Inflammatory macrophage treated with lipopolysaccharide for 1 hour (primary cell): ENCODE measurements around the gene TLE1.
"Not testable (repeated sequence)": the region's sequence is repeated elsewhere in the genome, so short reads cannot be mapped to it uniquely, and the experiment has no call there.

ENCODE experiments used
- DNase-seq, 2 donors: peaks; one replicate each; pipeline ENCODE4 v3.0.0-alpha.2; 2020 to 2022

The TLE1 gene

GRCh38 chr9:81689343-81690175 is at the start of gene TLE1:
Gene TLE1 (minus strand): TSS chr9:81689547. CDS start chr9:81688240, 1,307 bp downstream.
- peak; percentile 97 to 99 for DNase-seq

DNA sequence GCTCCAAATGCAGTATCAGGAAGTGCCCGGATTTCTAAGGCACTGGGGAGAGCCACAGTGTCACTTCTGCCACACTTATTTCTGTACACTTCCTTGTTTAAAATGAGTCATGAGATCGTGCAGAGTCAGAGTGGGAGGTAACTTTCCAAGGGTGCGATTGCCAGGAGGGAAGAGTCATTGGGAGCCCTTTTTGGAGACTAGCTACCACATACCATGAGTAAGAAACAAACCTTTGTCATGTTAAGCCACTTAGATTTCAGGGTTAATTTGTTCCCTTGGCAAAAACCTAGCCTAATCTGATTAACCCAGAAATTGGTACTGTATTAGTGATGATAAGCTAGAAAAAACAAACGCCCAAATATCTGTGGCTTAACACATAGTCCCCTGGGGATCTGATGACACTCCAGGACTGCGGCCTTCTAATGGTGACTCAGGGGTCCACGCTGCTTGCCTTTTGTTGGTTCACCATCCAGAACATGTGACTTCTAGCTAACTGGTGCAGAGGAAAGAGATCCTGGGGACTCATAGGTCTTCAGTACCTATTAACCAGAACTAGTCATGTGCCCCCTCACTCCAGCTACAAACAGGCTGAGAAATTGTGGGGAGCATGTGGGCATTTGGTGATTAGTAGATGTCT is 48.6 kb upstream of the TLE1 start:
- peak; percentile 87 to 94 for DNase-seq

GRCh38 chr9:81730498-81730897 is 41.2 kb upstream of the TLE1 start:
- not testable (repeated sequence) for DNase-seq

GRCh38 chr9:81729135-81729534 is 39.8 kb upstream of the TLE1 start:
- no peak for DNase-seq

DNA sequence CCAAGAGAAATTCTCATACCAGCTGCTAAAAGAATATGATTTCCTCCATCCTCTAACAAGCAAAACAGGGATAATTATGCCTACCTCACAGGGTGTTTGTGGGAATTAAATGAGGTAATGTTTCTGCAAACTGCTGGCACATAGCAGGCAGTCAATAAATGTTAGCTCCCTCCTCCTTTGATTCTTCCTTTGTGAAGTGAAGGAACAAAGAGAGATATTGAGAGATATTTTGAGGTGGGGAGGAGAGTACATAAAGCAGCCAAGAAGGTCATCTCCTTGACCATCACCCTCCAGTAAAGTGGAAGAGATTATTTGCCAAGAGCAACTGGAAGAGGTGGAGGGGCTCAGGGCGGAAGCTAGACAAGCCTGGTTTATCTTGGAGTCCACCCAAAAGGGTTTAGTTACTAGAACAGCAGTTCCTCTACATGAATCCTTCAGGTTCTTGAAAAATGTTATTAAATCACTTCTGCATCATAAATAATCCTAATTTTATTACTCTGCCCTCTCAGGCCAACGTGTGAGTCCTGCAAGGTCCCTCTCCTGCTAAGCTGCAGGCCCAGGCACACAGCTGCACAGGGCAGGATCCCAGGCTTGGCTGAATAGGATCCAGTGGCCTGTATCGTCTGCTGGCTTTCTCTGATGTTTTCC is 35.0 kb upstream of the TLE1 start:
- DNase-seq: no peak

- no peak for DNase-seq
Observed at GRCh38 chr9:81722277-81722676, 32.9 kb upstream of the TLE1 start.

- no peak for DNase-seq
Observed at GRCh38 chr9:81720450-81721086, 31.2 kb upstream of the TLE1 start.

DNA sequence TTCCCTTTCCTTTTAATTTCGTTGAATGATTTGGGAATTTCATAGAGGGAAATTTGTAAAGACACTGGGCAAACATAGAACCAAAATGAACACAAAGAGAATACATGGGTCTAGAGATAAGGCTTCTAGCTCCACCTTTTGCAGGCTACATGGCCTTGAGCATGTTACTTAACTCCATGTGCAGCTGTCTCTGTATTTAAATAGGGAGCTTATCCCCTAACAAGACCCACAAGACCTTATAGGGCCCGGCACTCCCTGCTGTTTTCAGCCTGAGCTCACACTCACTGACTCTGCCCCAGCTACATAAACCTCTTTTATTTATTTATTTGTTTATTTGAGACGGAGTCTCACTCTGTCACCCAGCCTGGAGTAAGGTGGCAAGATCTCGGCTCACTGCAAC is 30.6 kb upstream of the TLE1 start:
- DNase-seq: no peak

DNA sequence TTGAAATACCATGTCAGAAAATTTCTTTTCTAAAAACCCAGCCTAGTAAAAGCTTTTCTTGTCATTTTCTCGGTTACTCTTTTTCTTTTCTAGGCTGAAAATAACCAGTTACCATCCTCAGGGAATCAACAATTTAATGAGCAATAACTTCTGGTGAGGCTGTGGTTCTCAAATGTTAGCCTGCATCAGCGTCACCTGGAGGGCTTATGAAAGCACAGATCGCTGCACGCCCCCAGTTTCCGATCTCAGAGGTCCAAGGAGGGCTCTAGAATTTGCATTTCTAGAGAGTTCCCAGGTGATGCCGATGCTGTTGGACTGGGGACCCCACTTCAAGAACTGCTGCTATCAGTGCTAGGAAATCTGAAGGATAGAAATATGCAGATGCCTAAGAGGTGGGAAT is 28.9 kb upstream of the TLE1 start:
- no peak for DNase-seq

GRCh38 chr9:81717747-81718077 is 28.4 kb upstream of the TLE1 start:
- no peak for DNase-seq

GRCh38 chr9:81717061-81717746 is 27.9 kb upstream of the TLE1 start:
- no peak for DNase-seq

DNA sequence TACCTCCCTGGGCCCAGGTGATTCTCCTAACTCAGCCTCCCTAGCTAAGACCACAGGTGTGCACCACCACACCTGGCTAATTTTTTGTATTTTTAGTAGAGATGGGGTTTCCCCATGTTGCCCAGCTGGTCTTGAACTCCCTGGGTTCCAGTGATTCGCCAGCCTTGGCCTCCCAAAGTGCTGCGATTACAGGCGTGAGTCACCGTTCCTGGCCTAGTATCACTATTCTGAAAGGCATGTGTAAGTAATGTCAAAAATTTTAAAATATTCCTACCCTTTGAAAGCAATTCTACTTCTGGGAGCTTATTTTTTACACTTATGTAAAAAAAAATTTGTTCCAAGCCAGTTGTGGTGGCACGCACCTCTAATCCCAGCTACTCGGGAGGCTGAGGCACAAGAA is 27.1 kb upstream of the TLE1 start:
- DNase-seq: no peak

DNA sequence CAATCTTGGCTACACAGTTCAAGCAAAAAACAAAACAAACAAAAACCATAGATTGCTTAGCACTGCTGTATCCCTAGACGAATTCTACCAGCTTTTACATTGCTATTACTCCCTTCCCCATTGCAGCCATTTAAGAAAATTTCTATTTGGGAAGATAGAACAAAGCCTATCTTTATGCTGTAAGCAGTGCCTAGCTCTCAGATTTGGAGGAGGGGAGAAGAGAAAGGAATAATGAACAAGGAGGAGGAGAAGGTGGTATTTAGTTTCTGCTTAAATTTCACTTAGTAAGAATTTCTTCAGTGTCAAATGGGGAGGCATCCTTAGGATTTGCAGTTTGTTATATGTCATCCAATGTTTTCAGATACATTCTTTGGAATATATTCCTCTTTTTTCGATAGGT is 16.2 kb upstream of the TLE1 start:
- no peak for DNase-seq

DNA sequence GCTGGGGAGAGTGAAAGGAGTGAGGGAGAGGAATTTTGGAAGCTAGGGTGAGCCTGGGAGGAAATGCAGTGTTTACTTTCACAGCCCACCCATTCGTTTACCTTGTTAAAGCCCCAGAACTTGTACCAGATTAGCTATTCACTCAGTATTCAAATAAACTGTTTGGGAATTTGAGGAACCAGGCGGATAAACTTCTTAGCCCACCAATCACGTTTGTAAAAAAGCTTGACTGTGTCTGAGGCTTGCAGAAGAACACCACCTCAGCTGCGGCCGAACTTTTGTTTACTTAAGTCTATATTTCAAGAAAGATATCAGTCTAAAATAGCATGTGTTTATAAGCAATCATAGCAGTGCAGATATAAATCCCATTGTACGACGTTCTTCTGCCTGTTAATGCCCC is 5.2 kb upstream of the TLE1 start:
- DNase-seq: no peak

DNA sequence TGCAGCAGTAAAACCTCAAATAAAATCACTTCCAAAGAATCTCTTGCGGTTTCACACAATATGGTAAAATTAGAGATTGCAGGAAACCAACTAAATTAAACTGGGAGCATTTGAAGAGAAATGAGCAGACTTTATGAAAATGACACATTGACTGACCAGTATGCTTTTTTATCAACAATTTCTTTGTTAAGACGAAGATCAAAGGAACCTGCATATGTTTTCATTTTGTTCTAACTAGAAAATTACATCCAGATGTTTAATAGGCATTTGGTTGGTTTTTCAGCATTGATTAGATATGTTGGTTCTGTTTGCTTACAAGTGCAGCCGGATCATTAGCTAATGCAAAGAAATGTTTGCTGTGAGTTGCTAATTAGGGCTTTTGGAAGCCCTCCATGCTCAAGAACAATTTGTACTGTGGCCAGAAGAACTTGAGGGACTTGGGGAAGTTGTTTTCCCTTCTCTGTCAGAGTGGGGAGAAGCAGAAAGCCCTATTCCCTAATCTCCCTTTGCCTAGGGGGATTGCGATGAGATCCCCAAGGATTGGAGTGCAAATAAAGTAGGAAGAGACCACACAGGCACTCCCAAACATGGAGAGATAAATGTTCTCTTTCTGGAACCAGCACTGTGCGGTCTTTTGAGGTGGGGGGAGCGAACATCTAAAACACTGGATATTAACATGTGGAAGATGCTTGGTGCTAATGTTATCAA is 4.5 kb upstream of the TLE1 start:
- no peak for DNase-seq

DNA sequence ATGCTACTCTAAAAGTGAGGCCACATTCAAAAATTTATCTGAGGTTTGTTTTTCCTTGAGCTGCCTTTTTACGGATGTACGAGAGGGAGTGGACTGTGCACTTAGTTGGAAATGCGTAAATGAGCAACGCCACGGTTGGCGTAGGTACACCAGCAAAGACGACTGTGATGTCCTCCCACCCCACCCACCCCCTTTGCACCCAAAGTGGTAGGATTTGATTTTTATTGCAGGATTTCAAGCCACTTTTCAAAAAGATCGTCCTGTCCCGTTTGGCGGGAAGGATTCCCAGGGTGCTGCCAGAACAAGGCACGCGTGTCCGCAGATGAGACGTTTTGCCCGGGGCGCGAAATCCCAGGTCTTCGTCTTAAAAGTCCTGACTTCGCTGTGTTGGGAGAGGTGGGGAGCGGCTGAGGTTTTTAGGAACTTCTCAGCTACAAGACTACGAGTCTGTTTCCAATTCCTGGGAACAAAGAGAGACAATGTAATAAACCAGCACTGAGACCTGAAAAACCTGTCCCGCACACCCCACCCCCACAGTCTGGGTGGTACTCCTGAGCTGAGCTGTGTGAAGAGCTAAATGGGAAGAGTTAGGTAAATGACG is 1.0 kb upstream of the TLE1 start:
- no peak for DNase-seq

DNA sequence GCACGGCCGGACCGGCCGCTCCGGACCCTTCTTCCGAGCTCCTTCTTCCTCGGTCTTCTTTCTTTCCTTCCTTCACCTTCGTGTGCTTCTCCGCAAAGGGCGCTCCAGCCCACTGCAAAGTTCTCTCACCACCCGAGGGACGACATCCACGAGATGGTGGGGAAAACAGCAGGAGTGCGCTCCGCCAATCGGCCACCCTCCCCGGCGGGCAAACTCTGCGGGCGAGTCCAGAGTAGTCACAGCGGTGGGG is 329 bp downstream of the TLE1 start:
- not testable (repeated sequence) for DNase-seq

- peak; percentile 73 for DNase-seq
Observed at GRCh38 chr9:81688262-81689092, 870 bp downstream of the TLE1 start.

DNA sequence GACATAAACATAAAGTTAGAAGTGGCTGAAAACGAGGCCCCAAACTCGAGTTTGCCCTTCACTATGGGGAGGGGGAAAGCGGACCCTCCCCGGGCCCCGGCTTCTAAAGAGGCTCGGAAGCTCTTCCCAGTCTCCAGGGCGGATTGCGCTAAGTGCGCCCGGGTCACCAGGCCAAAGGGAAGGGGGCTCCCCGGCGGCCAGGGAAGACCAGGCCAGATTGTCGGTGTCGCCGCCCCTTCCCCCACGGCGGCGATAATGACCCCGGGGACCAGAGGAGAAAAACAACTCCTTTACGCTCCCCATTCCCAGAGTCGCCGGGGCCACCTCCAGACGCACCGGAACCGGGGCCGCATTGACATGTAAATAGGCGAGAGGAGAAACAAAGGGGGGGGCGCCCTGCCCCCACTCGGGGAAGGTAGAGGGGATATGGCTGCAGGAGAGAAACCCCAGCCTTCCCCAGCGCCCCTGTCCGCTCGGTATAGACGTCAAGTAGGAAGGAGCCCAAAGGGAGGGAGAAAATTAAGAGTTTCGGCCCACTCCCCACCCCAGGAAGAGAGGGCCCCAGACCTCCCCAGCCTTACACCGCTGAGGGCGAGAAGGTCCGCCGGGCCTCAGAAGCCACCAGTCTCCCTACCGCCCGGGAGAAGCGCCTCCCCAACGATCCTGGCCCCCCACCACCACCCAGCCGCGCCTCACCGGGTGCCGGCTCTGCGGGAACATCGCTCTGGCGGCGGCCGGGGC is 1.7 kb downstream of the TLE1 start:
- no peak for DNase-seq
